ENCODE measurements around the gene STEAP2. TPM values are rescaled to one million over a fixed set of nuclear protein-coding genes. Genes with fewer than 3 reads are reported as not detected.
A peak's percentile ranks its signal among the peaks of the same experiment; 100 is the strongest.

The STEAP2 gene
- total and polyA plus RNA-seq, 2 experiments from 2014 or later, result 2.0 to 3.4 TPM

- no peak for DNase-seq (ENCODE audit: low read depth in 1 of 2, low spot score in 1 of 2)
- Histone ChIP-seq H3K36me3 (no peaks in the 10 kb centered on the region), H3K27ac (no peak overlapping the region), H3K4me1 (ENCODE audit: low read depth) (no peaks in the 10 kb centered on the region), H3K9me3 (ENCODE audit: low read depth) (no peaks in the 10 kb centered on the region), H3K27me3 (peaks cover 9% of the 10 kb centered on the region), H3K4me3 (no peak overlapping the region)
- no peak for TF ChIP-seq CTCF (IDR thresholded peaks at IDR 0.05; ENCODE audit: low read depth, low read length)
These were observed 1.1 kb upstream of the STEAP2 start for GRCh38 chr7:90210475-90210874.

GRCh38 chr7:90210981-90211380 is 559 bp upstream of the STEAP2 start:
- DNase-seq (ENCODE audit: low read depth in 1 of 2, low spot score in 1 of 2), result peak in 1 of 2 donors; percentile 9
- Histone ChIP-seq H3K27ac (no peak overlapping the region), H3K4me1 (ENCODE audit: low read depth) (no peaks in the 10 kb centered on the region), H3K4me3 (peak overlapping the region; percentile 55), H3K27me3 (peaks cover 9% of the 10 kb centered on the region), H3K36me3 (no peaks in the 10 kb centered on the region), H3K9me3 (ENCODE audit: low read depth) (no peaks in the 10 kb centered on the region)
- no peak for TF ChIP-seq CTCF (IDR thresholded peaks at IDR 0.05; ENCODE audit: low read depth, low read length)

DNA sequence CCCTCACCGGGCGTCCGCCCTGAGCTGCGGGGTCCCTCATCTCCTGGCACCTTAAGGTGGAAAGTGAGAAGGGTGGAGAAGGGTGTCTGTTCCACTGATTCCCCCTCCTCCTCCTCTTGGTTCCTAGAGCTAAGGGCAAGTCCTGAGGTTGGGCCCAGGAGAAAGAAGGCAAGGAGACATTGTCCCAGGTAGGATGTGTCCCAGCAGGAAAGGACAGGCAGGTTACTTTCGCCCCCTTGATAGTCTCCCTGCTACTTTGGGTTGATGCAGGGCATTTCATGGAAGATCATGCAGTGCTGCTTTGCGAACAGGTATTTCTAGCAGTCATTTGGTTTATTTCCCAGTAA is 582 bp downstream of the STEAP2 start:
- Histone ChIP-seq H3K4me1 (ENCODE audit: low read depth) (no peaks in the 10 kb centered on the region), H3K36me3 (no peaks in the 10 kb centered on the region), H3K4me3 (peak overlapping the region; percentile 55), H3K9me3 (ENCODE audit: low read depth) (no peaks in the 10 kb centered on the region), H3K27me3 (peaks cover 9% of the 10 kb centered on the region), H3K27ac (no peak overlapping the region)
- DNase-seq (ENCODE audit: low read depth in 1 of 2, low spot score in 1 of 2), result no peak
- no peak for TF ChIP-seq CTCF (IDR thresholded peaks at IDR 0.05; ENCODE audit: low read depth, low read length)

- H3K27me3 ChIP-seq, result peaks cover 9% of the 10 kb centered on the region
- H3K27ac ChIP-seq, result no peak overlapping the region
- DNase-seq (ENCODE audit: low read depth in 1 of 2, low spot score in 1 of 2), result no peak
- H3K4me3 ChIP-seq, result no peak overlapping the region
- no peaks in the 10 kb centered on the region for H3K36me3 ChIP-seq
- no peaks in the 10 kb centered on the region for H3K9me3 ChIP-seq (ENCODE audit: low read depth)
- TF ChIP-seq CTCF (IDR thresholded peaks at IDR 0.05; ENCODE audit: low read depth, low read length), result no peak
- H3K4me1 ChIP-seq (ENCODE audit: low read depth), result no peaks in the 10 kb centered on the region
These were observed 2.0 kb downstream of the STEAP2 start for GRCh38 chr7:90213521-90213920.

DNA sequence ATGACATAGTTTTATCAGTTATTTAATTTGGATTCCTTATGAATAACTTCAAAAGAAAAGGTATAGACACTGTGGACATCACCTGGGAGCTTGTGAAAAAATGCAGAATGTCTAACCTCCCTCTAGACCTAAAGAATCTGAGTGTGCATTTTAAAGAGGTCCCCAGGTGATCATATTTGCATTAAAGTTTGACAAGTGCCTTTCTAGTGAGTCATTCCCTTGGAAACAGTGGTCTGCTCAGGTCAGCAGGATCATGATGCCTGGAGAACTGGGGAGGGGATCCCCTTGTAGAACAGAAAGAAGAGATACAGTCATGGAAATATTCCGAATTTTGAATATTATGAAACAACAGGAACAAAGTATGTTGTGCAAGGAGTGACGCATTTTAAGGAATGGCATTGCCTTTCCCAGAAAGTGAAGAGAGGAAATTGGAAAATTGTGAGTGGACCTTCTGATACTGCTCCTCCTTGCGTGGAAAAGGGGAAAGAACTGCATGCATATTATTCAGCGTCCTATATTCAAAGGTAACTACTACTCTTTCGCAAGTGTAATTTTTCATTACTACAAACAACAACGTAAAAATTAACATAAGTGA is 4.6 kb downstream of the STEAP2 start:
- no peak for TF ChIP-seq CTCF (IDR thresholded peaks at IDR 0.05; ENCODE audit: low read depth, low read length)
- Histone ChIP-seq H3K4me3 (no peak overlapping the region), H3K27ac (no peak overlapping the region), H3K9me3 (ENCODE audit: low read depth) (no peaks in the 10 kb centered on the region), H3K4me1 (ENCODE audit: low read depth) (no peaks in the 10 kb centered on the region), H3K36me3 (no peaks in the 10 kb centered on the region), H3K27me3 (no peaks in the 10 kb centered on the region)
- DNase-seq (ENCODE audit: low read depth in 1 of 2, low spot score in 1 of 2), result peak in 1 of 2 donors; percentile 56
